Endothelial cell (in vitro differentiated cells): ENCODE data around the gene PUM2. TPM values are rescaled to one million over a fixed set of nuclear protein-coding genes. Genes with fewer than 3 reads are reported as not detected.

ENCODE experiments used
- DNase-seq: peaks from one replicate; pipeline ENCODE4 v3.0.0; 2021; ENCODE audit warnings: low spot score
- H3K27ac Mint-ChIP-seq: one replicate; pipeline ENCODE4 v1.8.0; 2021; ENCODE audit warnings: mixed read lengths, inconsistent platforms; ENCODE audit not compliant: unreplicated experiment
- H3K27me3 Mint-ChIP-seq: one replicate; pipeline ENCODE4 v1.8.0; 2021; ENCODE audit warnings: mild to moderate bottlenecking, moderate library complexity, mixed read lengths, inconsistent platforms; ENCODE audit not compliant: unreplicated experiment
- H3K36me3 Mint-ChIP-seq: one replicate; pipeline ENCODE4 v1.8.0; 2021; ENCODE audit warnings: mild to moderate bottlenecking, low read depth, mixed read lengths, inconsistent platforms; ENCODE audit not compliant: unreplicated experiment
- H3K4me1 Mint-ChIP-seq: one replicate; pipeline ENCODE4 v1.8.0; 2021; ENCODE audit warnings: mild to moderate bottlenecking, mixed read lengths, inconsistent platforms; ENCODE audit not compliant: unreplicated experiment
- H3K4me3 Mint-ChIP-seq: one replicate; pipeline ENCODE4 v1.8.0; 2021; ENCODE audit warnings: mild to moderate bottlenecking, mixed read lengths, inconsistent platforms; ENCODE audit not compliant: unreplicated experiment
- H3K9me3 Mint-ChIP-seq: one replicate; pipeline ENCODE4 v1.8.0; 2021; ENCODE audit warnings: mixed read lengths, inconsistent platforms; ENCODE audit not compliant: unreplicated experiment
- CTCF ChIP-seq: fragments of 200-600 bp; sonication (generic); IDR thresholded peaks from one replicate; pipeline ENCODE4 v1.5.0; 2021; ENCODE audit warnings: antibody characterized with exemption; ENCODE audit not compliant: unreplicated experiment
- total RNA-seq: library from RNA; stranded (reverse); fragmentation: NEBNext Ultra II Directional; extraction: Animal tissue kit (Norgen Biotek cat#: 25700); gene quantifications from one replicate; pipeline ENCODE4 v1.2.1, GENCODE V29; 2021; ENCODE audit not compliant: unreplicated experiment

PUM2 gene
- total RNA-seq, 1 donor from 2014 or later: 75.3 TPM

GRCh38 chr2:20225294-20226151 lies 125.1 kb downstream of the PUM2 start:
- peak; percentile 46 for DNase-seq
- Mint-ChIP-seq H3K4me1 (no peaks in the 10 kb centered on the region), H3K36me3 (no peaks in the 10 kb centered on the region), H3K9me3 (no peaks in the 10 kb centered on the region), H3K27ac (no peak overlapping the region), H3K27me3 (peaks cover 10% of the 10 kb centered on the region), H3K4me3 (peak overlapping the region; percentile 69)
- no peak for TF ChIP-seq CTCF

GRCh38 chr2:20224716-20225293 lies 125.8 kb downstream of the PUM2 start, which contains the start of gene SDC1:
SDC1 (minus strand) TSS chr2:20225130; CDS start chr2:20224867, 263 bp downstream.
- H3K27ac Mint-ChIP-seq: no peak within 1 kb of the TSS
- H3K9me3 Mint-ChIP-seq: no peaks in the 10 kb centered on the region
- H3K4me3 Mint-ChIP-seq: peak within 1 kb of the TSS; percentile 69
- peaks cover 15% of the 10 kb centered on the region for H3K27me3 Mint-ChIP-seq
- no peak for TF ChIP-seq CTCF
- peak; percentile 49 for DNase-seq
- no peaks in the 10 kb centered on the region for H3K4me1 Mint-ChIP-seq
- H3K36me3 Mint-ChIP-seq: no peaks in the 10 kb centered on the region

GRCh38 chr2:20224164-20224715 lies 126.4 kb downstream of the PUM2 start:
- TF ChIP-seq CTCF: no peak
- peaks cover 15% of the 10 kb centered on the region for H3K27me3 Mint-ChIP-seq
- no peaks in the 10 kb centered on the region for H3K36me3 Mint-ChIP-seq
- H3K27ac Mint-ChIP-seq: no peak overlapping the region
- no peak for DNase-seq
- H3K9me3 Mint-ChIP-seq: no peaks in the 10 kb centered on the region
- no peaks in the 10 kb centered on the region for H3K4me1 Mint-ChIP-seq
- no peak overlapping the region for H3K4me3 Mint-ChIP-seq

- no peaks in the 10 kb centered on the region for H3K9me3 Mint-ChIP-seq
- TF ChIP-seq CTCF: no peak
- peaks cover 2% of the 10 kb centered on the region for H3K4me1 Mint-ChIP-seq
- H3K4me3 Mint-ChIP-seq: no peak overlapping the region
- peaks cover 1% of the 10 kb centered on the region for H3K36me3 Mint-ChIP-seq
- peaks cover 17% of the 10 kb centered on the region for H3K27me3 Mint-ChIP-seq
- no peak overlapping the region for H3K27ac Mint-ChIP-seq
- peak; percentile 38 for DNase-seq
Measured at GRCh38 chr2:20223407-20224163, 127.1 kb downstream of the PUM2 start.
